HEK293T (cell line): Measurements from ENCODE around the gene KRTAP9-3.

Source experiments
- ELF4 ChIP-seq: fragments of 450-650 bp; IDR thresholded peaks from 2 replicates; pipeline ENCODE4 v1.6.1; 2017; ENCODE audit warnings: antibody characterized with exemption
- FOXK2 ChIP-seq: fragments of 450-650 bp; IDR thresholded peaks from 2 replicates; pipeline ENCODE4 v1.6.1; 2016; ENCODE audit warnings: mild to moderate bottlenecking
- NFRKB ChIP-seq: fragments of 450-650 bp; IDR thresholded peaks from 2 replicates; pipeline ENCODE4 v1.6.1; 2016; ENCODE audit warnings: mild to moderate bottlenecking, moderate library complexity
- SP1 ChIP-seq: fragments of 450-650 bp; IDR thresholded peaks from 2 replicates; pipeline ENCODE4 v1.6.1; 2017
- SUZ12 ChIP-seq: fragments of 450-650 bp; IDR thresholded peaks from 2 replicates; pipeline ENCODE4 v1.6.1; 2016; ENCODE audit warnings: mild to moderate bottlenecking
- ZNF384 ChIP-seq: fragments of 450-650 bp; IDR thresholded peaks from 2 replicates; pipeline ENCODE4 v1.6.1; 2016

DNA sequence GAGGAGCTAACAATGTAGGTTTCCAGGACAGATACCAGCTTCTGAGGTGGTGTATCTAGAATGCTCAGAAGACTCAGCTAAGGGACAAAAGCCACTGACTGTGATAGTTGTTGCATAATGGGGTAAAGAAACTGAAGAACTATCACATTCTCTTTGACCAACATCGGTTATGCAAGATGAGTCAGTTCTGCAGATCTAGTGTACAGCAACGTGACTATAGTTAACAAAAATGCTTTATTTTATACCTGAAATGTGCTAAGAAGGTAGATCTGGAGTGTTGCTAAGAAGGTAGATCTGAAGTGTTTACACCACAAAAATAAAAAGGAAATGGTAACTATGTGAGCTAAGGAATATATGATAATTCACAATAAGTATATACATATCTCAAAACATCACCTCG, 35.5 kb downstream of the KRTAP9-3 start:
- TF ChIP-seq SUZ12, result no peak
- TF ChIP-seq NFRKB, result no peak
- no peak for TF ChIP-seq SP1
- TF ChIP-seq ZNF384, result no peak
- TF ChIP-seq ELF4, result no peak
- TF ChIP-seq FOXK2, result no peak
